ENCODE results near the gene ALOX15B.

ALOX15B gene

DNA sequence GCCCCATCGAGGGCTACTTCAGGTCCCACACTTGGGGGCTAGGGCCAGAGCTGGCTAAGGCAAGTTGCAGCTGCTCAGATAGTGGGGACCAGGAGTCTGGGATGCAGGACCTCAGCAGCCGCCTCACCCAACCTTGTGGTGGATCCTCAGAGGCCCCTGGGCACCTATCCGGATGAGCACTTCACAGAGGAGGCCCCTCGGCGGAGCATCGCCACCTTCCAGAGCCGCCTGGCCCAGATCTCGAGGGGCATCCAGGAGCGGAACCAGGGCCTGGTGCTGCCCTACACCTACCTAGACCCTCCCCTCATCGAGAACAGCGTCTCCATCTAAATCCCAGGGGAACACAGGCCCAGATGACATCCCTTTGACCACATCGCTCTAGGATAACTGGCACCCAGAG is 9.4 kb downstream of the ALOX15B start:
- no peak overlapping the region for H3K4me3 ChIP-seq (ENCODE audit: low read depth, low read length)
- H3K36me3 ChIP-seq (ENCODE audit: control insufficient read depth, insufficient read depth, low read length) = no peaks in the 10 kb centered on the region
- H3K4me1 ChIP-seq (ENCODE audit: control insufficient read depth, insufficient read depth, low read length) = no peaks in the 10 kb centered on the region
- peaks cover 2% of the 10 kb centered on the region for H3K27me3 ChIP-seq (ENCODE audit: control insufficient read depth, insufficient read depth, low read length)
- H3K9ac ChIP-seq (ENCODE audit: low read depth, low read length) = no peak overlapping the region
- H3K9me3 ChIP-seq (ENCODE audit: control insufficient read depth, insufficient read depth, low read length) = no peaks in the 10 kb centered on the region

DNA sequence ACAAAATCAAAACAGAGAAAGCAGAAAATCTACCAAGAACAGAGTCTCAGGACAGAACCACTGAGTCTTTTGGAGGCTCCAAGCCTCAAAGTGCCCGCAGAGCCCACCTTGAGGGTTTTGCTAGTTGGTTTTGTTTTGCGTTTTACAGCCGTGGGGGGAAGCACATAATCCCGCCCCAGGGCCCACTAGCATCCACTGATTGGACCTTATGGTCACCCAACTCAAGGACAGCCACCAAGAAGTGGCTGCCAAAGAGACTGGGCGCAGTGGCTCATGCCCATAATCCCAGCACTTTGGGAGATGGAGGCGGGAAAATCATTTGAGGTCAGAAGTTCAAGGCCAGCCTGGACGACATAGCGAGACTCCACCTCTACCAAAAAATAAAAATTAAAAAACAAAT is 9.9 kb downstream of the ALOX15B start:
- H3K4me1 ChIP-seq (ENCODE audit: control insufficient read depth, insufficient read depth, low read length) = no peaks in the 10 kb centered on the region
- no peaks in the 10 kb centered on the region for H3K36me3 ChIP-seq (ENCODE audit: control insufficient read depth, insufficient read depth, low read length)
- no peak overlapping the region for H3K9ac ChIP-seq (ENCODE audit: low read depth, low read length)
- H3K9me3 ChIP-seq (ENCODE audit: control insufficient read depth, insufficient read depth, low read length) = no peaks in the 10 kb centered on the region
- H3K4me3 ChIP-seq (ENCODE audit: low read depth, low read length) = no peak overlapping the region
- peaks cover 2% of the 10 kb centered on the region for H3K27me3 ChIP-seq (ENCODE audit: control insufficient read depth, insufficient read depth, low read length)

DNA sequence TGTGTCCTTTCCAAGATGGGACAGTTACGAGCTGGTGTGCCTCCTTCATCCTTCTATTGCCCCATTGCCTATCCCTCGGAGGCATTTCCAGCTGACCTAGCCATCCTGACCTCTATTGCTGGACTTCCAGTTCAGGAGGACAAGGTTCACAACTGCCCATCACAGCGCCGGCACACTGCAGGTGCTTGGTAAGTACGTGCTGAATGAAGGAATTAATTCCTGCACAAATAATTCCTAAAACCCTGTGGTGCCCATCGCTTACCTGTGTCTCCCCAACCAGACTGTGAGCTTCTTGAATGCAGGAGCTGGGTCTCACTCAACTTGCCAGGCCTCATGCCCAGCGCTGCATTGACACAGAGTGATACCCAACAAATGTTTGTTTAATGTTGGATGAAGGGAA is 13.0 kb downstream of the ALOX15B start:
- H3K9me3 ChIP-seq (ENCODE audit: control insufficient read depth, insufficient read depth, low read length) = no peaks in the 10 kb centered on the region
- no peak overlapping the region for H3K9ac ChIP-seq (ENCODE audit: low read depth, low read length)
- H3K4me1 ChIP-seq (ENCODE audit: control insufficient read depth, insufficient read depth, low read length) = no peaks in the 10 kb centered on the region
- H3K4me3 ChIP-seq (ENCODE audit: low read depth, low read length) = no peak overlapping the region
- H3K27me3 ChIP-seq (ENCODE audit: control insufficient read depth, insufficient read depth, low read length) = peaks cover 10% of the 10 kb centered on the region
- H3K36me3 ChIP-seq (ENCODE audit: control insufficient read depth, insufficient read depth, low read length) = no peaks in the 10 kb centered on the region

DNA sequence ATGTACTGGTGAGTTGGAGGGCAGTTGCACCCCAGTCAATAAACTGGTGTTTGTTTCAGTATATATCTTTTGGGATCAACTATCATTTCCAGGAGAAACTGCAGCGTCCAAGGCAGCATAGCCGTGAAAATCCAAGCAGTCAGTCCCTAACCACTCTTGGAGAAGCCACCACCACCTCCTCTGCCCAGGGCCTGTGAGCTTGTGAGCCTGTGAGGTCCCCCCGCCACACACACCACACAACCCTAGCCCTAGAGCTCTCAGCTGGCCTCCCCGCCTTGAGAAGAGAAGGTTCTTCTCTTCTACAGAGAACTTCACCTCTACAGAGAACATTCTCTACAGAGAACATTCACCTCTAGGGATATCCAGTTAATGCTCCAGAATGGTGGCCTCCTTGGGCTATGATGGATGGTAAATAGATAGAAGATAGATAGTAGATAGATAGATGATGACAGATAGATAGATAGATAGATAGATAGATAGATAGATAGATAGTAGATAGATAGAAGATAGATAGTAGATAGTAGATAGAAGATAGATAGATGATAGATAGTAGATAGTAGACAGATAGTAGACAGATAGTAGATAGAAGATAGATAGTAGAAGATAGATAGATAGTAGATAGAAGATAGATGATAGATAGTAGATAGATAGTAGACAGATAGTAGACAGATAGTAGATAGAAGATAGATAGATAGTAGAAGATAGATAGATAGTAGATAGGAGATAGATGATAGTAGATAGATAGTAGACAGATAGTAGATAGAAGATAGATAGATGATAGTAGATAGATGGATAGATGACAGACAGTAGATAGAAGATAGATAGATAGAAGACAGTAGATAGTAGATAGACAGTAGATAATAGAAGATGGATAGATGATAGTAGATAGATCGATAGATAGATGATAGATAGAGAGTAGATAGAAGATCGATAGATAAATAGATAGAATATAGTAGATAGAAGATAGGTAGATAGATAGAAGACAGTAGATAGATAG is 13.7 kb downstream of the ALOX15B start:
- Histone ChIP-seq H3K9me3 (ENCODE audit: control insufficient read depth, insufficient read depth, low read length) (no peaks in the 10 kb centered on the region), H3K4me1 (ENCODE audit: control insufficient read depth, insufficient read depth, low read length) (no peaks in the 10 kb centered on the region), H3K36me3 (ENCODE audit: control insufficient read depth, insufficient read depth, low read length) (no peaks in the 10 kb centered on the region), H3K4me3 (ENCODE audit: low read depth, low read length) (no peak overlapping the region), H3K9ac (ENCODE audit: low read depth, low read length) (no peak overlapping the region), H3K27me3 (ENCODE audit: control insufficient read depth, insufficient read depth, low read length) (peaks cover 17% of the 10 kb centered on the region)

GRCh38 chr17:8053600-8053999 is 14.7 kb downstream of the ALOX15B start:
- no peaks in the 10 kb centered on the region for H3K36me3 ChIP-seq (ENCODE audit: control insufficient read depth, insufficient read depth, low read length)
- H3K27me3 ChIP-seq (ENCODE audit: control insufficient read depth, insufficient read depth, low read length) = peaks cover 22% of the 10 kb centered on the region
- H3K9me3 ChIP-seq (ENCODE audit: control insufficient read depth, insufficient read depth, low read length) = no peaks in the 10 kb centered on the region
- no peak overlapping the region for H3K9ac ChIP-seq (ENCODE audit: low read depth, low read length)
- no peak overlapping the region for H3K4me3 ChIP-seq (ENCODE audit: low read depth, low read length)
- no peaks in the 10 kb centered on the region for H3K4me1 ChIP-seq (ENCODE audit: control insufficient read depth, insufficient read depth, low read length)

DNA sequence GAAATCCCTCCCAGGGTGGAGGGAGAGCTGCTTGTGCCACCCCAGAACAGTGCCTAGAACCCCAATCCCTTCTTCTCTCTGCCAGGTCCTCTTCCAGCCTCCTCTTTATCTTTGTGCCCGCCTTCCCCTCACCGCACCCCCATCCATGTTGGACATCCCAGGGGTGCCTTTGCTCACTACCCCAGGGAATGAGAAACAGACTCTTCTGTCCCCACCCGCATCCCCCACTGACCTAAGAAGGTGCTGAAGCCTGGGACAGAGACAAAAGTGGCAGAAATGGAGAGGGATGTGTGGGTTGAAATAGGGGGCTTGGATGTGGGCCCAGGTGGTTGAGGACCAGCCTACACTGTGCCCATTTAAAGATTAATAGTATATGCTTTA is 17.0 kb downstream of the ALOX15B start:
- no peaks in the 10 kb centered on the region for H3K9me3 ChIP-seq (ENCODE audit: control insufficient read depth, insufficient read depth, low read length)
- H3K4me3 ChIP-seq (ENCODE audit: low read depth, low read length) = no peak overlapping the region
- no peak overlapping the region for H3K9ac ChIP-seq (ENCODE audit: low read depth, low read length)
- peaks cover 42% of the 10 kb centered on the region for H3K27me3 ChIP-seq (ENCODE audit: control insufficient read depth, insufficient read depth, low read length)
- H3K36me3 ChIP-seq (ENCODE audit: control insufficient read depth, insufficient read depth, low read length) = no peaks in the 10 kb centered on the region
- no peaks in the 10 kb centered on the region for H3K4me1 ChIP-seq (ENCODE audit: control insufficient read depth, insufficient read depth, low read length)

GRCh38 chr17:8056232-8056975 is 17.5 kb downstream of the ALOX15B start:
- H3K36me3 ChIP-seq (ENCODE audit: control insufficient read depth, insufficient read depth, low read length) = no peaks in the 10 kb centered on the region
- peaks cover under 1% of the 10 kb centered on the region for H3K4me1 ChIP-seq (ENCODE audit: control insufficient read depth, insufficient read depth, low read length)
- peaks cover 48% of the 10 kb centered on the region for H3K27me3 ChIP-seq (ENCODE audit: control insufficient read depth, insufficient read depth, low read length)
- no peak overlapping the region for H3K4me3 ChIP-seq (ENCODE audit: low read depth, low read length)
- no peak overlapping the region for H3K9ac ChIP-seq (ENCODE audit: low read depth, low read length)
- no peaks in the 10 kb centered on the region for H3K9me3 ChIP-seq (ENCODE audit: control insufficient read depth, insufficient read depth, low read length)

DNA sequence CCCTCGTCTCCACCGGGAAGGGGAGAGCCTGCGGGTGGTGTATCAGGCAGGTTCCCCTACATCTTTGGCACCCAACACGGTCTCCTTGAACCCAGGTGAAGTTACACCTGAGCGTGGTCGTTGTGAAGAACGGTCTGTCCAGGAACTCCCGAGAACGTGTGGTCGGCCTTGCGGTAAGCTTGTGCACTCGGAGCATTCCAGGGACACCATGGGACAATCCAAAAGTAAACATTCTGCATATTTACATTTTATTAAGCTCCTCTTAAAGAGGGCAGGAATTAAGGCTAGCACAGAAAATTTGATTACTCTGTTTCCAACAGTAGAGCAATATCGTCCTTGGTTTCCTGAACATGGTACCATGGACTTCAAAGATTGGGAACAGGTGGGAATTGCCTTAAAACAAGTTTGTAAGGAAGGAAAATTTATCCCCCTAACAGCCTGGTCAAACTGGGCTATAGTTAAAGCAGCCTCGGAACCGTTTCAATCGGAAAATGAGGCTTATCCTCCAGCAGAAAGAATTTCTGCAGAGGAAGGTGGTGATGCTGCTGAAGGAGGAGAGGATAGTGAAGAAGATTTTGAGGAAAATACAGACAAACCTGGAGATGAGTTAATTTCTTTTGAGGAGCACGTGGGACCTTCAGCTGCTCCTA is 18.2 kb downstream of the ALOX15B start:
- Histone ChIP-seq H3K27me3 (ENCODE audit: control insufficient read depth, insufficient read depth, low read length) (peaks cover 51% of the 10 kb centered on the region), H3K4me3 (ENCODE audit: low read depth, low read length) (no peak overlapping the region), H3K4me1 (ENCODE audit: control insufficient read depth, insufficient read depth, low read length) (peaks cover 4% of the 10 kb centered on the region), H3K9me3 (ENCODE audit: control insufficient read depth, insufficient read depth, low read length) (no peaks in the 10 kb centered on the region), H3K9ac (ENCODE audit: low read depth, low read length) (no peak overlapping the region), H3K36me3 (ENCODE audit: control insufficient read depth, insufficient read depth, low read length) (no peaks in the 10 kb centered on the region)

DNA sequence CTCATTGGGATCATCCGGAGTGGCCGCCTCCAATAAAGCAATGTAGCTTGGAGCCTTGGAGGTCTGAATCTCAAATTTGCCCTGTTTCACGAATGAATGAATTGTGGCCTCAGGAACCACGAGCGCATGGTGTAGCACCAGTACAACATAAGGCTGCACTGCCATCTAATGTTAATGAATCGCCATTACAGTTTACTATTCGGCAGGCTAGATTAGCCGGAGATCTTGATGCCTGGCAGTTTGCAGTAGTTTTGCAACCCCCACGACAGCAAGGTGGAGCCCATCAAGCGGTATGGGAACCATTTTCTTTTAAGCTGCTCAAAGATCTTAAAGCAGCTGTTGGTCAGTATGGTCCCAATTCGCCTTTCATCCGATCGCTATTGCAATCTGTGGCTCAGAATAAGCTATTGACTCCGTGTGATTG is 18.8 kb downstream of the ALOX15B start:
- no peaks in the 10 kb centered on the region for H3K9me3 ChIP-seq (ENCODE audit: control insufficient read depth, insufficient read depth, low read length)
- H3K4me1 ChIP-seq (ENCODE audit: control insufficient read depth, insufficient read depth, low read length) = peaks cover 9% of the 10 kb centered on the region
- peak overlapping the region; percentile 4 for H3K4me3 ChIP-seq (ENCODE audit: low read depth, low read length)
- no peaks in the 10 kb centered on the region for H3K36me3 ChIP-seq (ENCODE audit: control insufficient read depth, insufficient read depth, low read length)
- H3K27me3 ChIP-seq (ENCODE audit: control insufficient read depth, insufficient read depth, low read length) = peaks cover 56% of the 10 kb centered on the region
- H3K9ac ChIP-seq (ENCODE audit: low read depth, low read length) = no peak overlapping the region

DNA sequence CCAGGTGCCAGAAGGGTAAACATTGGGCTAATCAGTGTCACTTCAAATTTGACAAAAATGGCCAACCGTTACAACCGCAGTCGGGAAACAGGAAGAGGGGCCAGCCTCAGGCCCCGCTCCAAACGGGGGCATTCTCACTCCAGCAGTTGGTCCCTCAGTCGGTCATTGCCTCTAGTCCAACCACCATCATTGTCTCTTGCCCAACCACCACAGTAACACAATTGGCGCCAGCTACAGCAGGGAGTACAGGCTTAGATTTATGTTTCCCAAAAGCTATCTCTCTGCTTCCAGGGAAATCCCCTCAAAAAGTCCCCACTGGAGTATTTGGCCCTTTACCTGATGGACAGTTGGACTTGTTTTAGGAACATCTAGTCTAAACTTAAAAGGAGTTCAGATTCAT is 20.3 kb downstream of the ALOX15B start:
- Histone ChIP-seq H3K9ac (ENCODE audit: low read depth, low read length) (no peak overlapping the region), H3K4me3 (ENCODE audit: low read depth, low read length) (no peak overlapping the region), H3K36me3 (ENCODE audit: control insufficient read depth, insufficient read depth, low read length) (no peaks in the 10 kb centered on the region), H3K4me1 (ENCODE audit: control insufficient read depth, insufficient read depth, low read length) (peaks cover 14% of the 10 kb centered on the region), H3K27me3 (ENCODE audit: control insufficient read depth, insufficient read depth, low read length) (peaks cover 67% of the 10 kb centered on the region), H3K9me3 (ENCODE audit: control insufficient read depth, insufficient read depth, low read length) (no peaks in the 10 kb centered on the region)

GRCh38 chr17:8060274-8060673 is 21.4 kb downstream of the ALOX15B start:
- H3K36me3 ChIP-seq (ENCODE audit: control insufficient read depth, insufficient read depth, low read length) = no peaks in the 10 kb centered on the region
- H3K27me3 ChIP-seq (ENCODE audit: control insufficient read depth, insufficient read depth, low read length) = peaks cover 75% of the 10 kb centered on the region
- no peak overlapping the region for H3K4me3 ChIP-seq (ENCODE audit: low read depth, low read length)

More at GRCh38 chr17:8060274-8060673, 21.4 kb downstream of the ALOX15B start:
- no peak overlapping the region for H3K9ac ChIP-seq (ENCODE audit: low read depth, low read length)
- peaks cover 17% of the 10 kb centered on the region for H3K4me1 ChIP-seq (ENCODE audit: control insufficient read depth, insufficient read depth, low read length)
- H3K9me3 ChIP-seq (ENCODE audit: control insufficient read depth, insufficient read depth, low read length) = no peaks in the 10 kb centered on the region
